Superior temporal gyrus (tissue), 1 donor: Measurements from ENCODE around the gene ANO2.
"Not testable (repeated sequence)": the region's sequence is repeated elsewhere in the genome, so short reads cannot be mapped to it uniquely, and the experiment has no call there.

Experiments
- DNase-seq: peaks from one replicate; pipeline ENCODE4 v3.0.0-alpha.2; 2016; ENCODE audit errors: extremely low spot score

The ANO2 gene

GRCh38 chr12:5669624-5670023 lies 275.4 kb downstream of the ANO2 start:
- DNase-seq = not testable (repeated sequence)

- no peak for DNase-seq
Measured at GRCh38 chr12:5665615-5666014, 279.4 kb downstream of the ANO2 start.

GRCh38 chr12:5661811-5662210 lies 283.2 kb downstream of the ANO2 start:
- no peak for DNase-seq

- DNase-seq = no peak
Measured at GRCh38 chr12:5660238-5660637, 284.8 kb downstream of the ANO2 start.

GRCh38 chr12:5658339-5658941 lies 286.6 kb downstream of the ANO2 start:
- DNase-seq = not testable (repeated sequence)

GRCh38 chr12:5656836-5657235 lies 288.2 kb downstream of the ANO2 start:
- DNase-seq = no peak

- no peak for DNase-seq
Measured at GRCh38 chr12:5655120-5655519, 289.9 kb downstream of the ANO2 start.

- no peak for DNase-seq
Measured at GRCh38 chr12:5654019-5654418, 291.0 kb downstream of the ANO2 start.

- DNase-seq = no peak
Measured at GRCh38 chr12:5650829-5651461, 294.1 kb downstream of the ANO2 start.

- DNase-seq = no peak
Measured at GRCh38 chr12:5650281-5650680, 294.8 kb downstream of the ANO2 start.

GRCh38 chr12:5648692-5649359 lies 296.2 kb downstream of the ANO2 start:
- DNase-seq = peak; percentile 38

GRCh38 chr12:5643266-5643665 lies 301.8 kb downstream of the ANO2 start:
- no peak for DNase-seq

GRCh38 chr12:5637698-5638097 lies 307.4 kb downstream of the ANO2 start:
- no peak for DNase-seq

- no peak for DNase-seq
Measured at GRCh38 chr12:5636907-5637306, 308.2 kb downstream of the ANO2 start.

- DNase-seq = no peak
Measured at GRCh38 chr12:5633106-5633505, 312.0 kb downstream of the ANO2 start.

- DNase-seq = no peak
Measured at GRCh38 chr12:5632453-5632852, 312.6 kb downstream of the ANO2 start.

GRCh38 chr12:5631497-5631896 lies 313.6 kb downstream of the ANO2 start:
- no peak for DNase-seq

- no peak for DNase-seq
Measured at GRCh38 chr12:5630726-5631125, 314.3 kb downstream of the ANO2 start.

GRCh38 chr12:5628501-5628900 lies 316.6 kb downstream of the ANO2 start:
- no peak for DNase-seq

GRCh38 chr12:5627053-5627630 lies 317.9 kb downstream of the ANO2 start:
- no peak for DNase-seq

- DNase-seq = no peak
Measured at GRCh38 chr12:5626151-5626550, 318.9 kb downstream of the ANO2 start.

- no peak for DNase-seq
Measured at GRCh38 chr12:5624486-5625272, 320.4 kb downstream of the ANO2 start.
